GM21360 (cell line): ENCODE data around the gene PTPRJ.
"Not testable (repeated sequence)": the region's sequence is repeated elsewhere in the genome, so short reads cannot be mapped to it uniquely, and the experiment has no call there.

Experiments used
- ATAC-seq: cut with Tn5 transposase; IDR thresholded peaks from one replicate; pipeline ENCODE4 v1.9.1; 2021; ENCODE audit warnings: mild to moderate bottlenecking, moderate library complexity; ENCODE audit not compliant: unreplicated experiment

PTPRJ gene

GRCh38 chr11:47980088-47980906 lies at the start of gene PTPRJ:
PTPRJ (plus strand) TSS chr11:47980559; CDS start chr11:47980913, 354 bp downstream.
- ATAC-seq, result peak; percentile 50

GRCh38 chr11:47932544-47932943 lies 47.8 kb upstream of the PTPRJ start:
- ATAC-seq, result no peak

- not testable (repeated sequence) for ATAC-seq
Observed at GRCh38 chr11:47933797-47934196, 46.6 kb upstream of the PTPRJ start.

GRCh38 chr11:47938791-47939560 lies 41.4 kb upstream of the PTPRJ start:
- no peak for ATAC-seq

- ATAC-seq, result no peak
Observed at GRCh38 chr11:47940904-47941649, 39.3 kb upstream of the PTPRJ start.

- no peak for ATAC-seq
Observed at GRCh38 chr11:47941907-47942558, 38.3 kb upstream of the PTPRJ start.

- ATAC-seq, result no peak
Observed at GRCh38 chr11:47943721-47944586, 36.4 kb upstream of the PTPRJ start.

GRCh38 chr11:47944632-47945031 lies 35.7 kb upstream of the PTPRJ start:
- no peak for ATAC-seq

GRCh38 chr11:47946682-47947559 lies 33.4 kb upstream of the PTPRJ start:
- ATAC-seq, result no peak

- no peak for ATAC-seq
Observed at GRCh38 chr11:47948137-47948536, 32.2 kb upstream of the PTPRJ start.

GRCh38 chr11:47949001-47949675 lies 31.2 kb upstream of the PTPRJ start:
- not testable (repeated sequence) for ATAC-seq

- ATAC-seq, result peak; percentile 76
Observed at GRCh38 chr11:47950396-47950795, 30.0 kb upstream of the PTPRJ start.

GRCh38 chr11:47951504-47951903 lies 28.9 kb upstream of the PTPRJ start:
- not testable (repeated sequence) for ATAC-seq

- no peak for ATAC-seq
Observed at GRCh38 chr11:47955061-47955755, 25.2 kb upstream of the PTPRJ start.

- no peak for ATAC-seq
Observed at GRCh38 chr11:47960015-47960414, 20.3 kb upstream of the PTPRJ start.

- no peak for ATAC-seq
Observed at GRCh38 chr11:47961383-47961782, 19.0 kb upstream of the PTPRJ start.

GRCh38 chr11:47964546-47964945 lies 15.8 kb upstream of the PTPRJ start:
- no peak for ATAC-seq
